HG02610 (cell line): ENCODE measurements around the gene TEKT2.

Source experiments
- ATAC-seq: cut with Tn5 transposase; IDR thresholded peaks from one replicate; pipeline ENCODE4 v1.9.1; 2021; ENCODE audit warnings: mild to moderate bottlenecking, moderate library complexity; ENCODE audit not compliant: unreplicated experiment

TEKT2 gene, protein sequence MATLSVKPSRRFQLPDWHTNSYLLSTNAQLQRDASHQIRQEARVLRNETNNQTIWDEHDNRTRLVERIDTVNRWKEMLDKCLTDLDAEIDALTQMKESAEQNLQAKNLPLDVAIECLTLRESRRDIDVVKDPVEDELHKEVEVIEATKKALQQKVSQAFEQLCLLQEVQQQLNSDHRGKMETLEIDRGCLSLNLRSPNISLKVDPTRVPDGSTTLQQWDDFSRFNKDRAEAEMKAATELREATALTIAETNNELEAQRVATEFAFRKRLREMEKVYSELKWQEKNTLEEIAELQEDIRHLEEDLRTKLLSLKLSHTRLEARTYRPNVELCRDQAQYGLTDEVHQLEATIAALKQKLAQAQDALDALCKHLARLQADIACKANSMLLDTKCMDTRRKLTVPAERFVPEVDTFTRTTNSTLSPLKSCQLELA

DNA sequence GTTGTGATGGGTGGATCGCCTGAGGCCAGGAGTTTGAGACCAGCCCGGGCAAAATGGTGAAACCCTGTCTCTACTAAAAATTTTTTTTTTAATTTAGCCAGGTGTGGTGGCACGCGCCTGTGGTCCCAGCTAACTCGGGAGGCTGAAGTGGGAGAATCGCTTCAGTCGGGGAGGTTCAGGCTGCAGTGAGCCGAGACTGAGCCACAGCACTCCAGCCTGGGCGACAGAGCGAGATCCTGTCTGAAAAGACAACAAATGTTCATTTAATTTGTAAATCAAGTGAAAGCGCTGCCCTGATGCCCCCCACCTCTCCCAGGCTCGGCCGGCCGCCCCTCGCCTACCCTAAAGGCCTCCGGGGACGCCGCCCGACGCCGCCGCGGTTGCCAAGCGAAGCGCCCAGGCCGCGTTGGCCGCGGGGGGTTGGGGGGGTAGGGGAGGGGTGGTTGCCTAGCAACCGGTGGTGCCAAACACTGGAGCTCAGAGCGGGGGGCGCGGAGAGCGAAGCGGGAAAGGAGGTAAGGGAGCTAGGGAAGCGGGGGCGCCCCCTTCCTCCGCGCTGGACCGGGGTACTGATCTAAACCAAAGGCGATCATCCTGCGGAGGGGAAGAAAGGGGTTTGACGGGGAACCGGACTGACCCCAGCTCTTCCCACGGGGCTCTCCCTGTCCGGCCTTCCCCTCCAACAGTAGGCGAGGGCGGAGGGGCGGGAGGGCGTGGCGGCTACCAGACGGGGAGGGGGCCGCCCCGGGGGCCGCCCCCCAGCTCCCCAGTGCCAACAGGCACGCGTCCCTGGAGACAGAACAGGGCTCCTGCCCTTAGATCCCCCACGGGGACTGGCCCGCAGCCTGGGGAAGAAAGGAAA is at the start of gene TEKT2:
TEKT2 (plus strand) TSS at position 460 of the 862 bp plus-strand sequence. CDS start 828 bp downstream, outside the sequence.
- no peak for ATAC-seq

DNA sequence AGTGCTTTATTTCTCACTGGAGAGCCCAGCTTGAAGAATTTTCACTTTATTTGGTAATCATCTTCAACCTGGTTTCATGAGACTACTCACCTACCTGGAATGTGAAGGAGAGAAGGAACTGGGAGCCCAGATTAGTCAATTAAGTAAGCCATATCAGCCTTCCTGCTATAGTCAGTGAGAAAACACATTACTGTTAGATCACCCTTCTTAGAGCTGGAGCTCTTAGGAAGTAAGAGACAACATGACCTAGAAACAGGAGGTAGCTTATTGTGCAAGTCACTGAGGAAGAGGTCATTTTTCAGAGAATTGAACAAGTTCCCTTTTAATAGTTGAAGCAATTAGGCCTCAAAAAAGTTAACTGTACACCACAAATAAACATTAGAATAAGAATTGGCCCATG is 49.2 kb upstream of the TEKT2 start:
- ATAC-seq = no peak

DNA sequence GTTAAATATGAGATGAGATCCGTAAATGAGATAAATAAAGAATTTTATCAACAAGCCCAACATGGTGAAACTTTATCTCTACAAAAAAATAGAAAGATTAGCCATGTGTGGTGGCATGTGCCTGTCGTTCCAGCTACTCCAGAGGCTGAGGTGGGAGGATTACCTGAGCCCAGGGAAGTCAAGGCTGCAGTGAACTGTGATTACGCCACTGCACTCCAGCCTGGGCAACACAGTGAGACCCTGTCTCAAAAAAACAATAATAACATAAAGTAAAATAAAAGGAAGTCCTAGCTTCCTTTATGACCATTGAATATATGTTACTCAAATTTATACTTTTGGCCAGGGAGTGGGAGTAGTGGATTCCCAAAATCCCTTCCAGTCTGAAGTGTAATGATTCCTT is 48.7 kb upstream of the TEKT2 start:
- ATAC-seq = no peak

DNA sequence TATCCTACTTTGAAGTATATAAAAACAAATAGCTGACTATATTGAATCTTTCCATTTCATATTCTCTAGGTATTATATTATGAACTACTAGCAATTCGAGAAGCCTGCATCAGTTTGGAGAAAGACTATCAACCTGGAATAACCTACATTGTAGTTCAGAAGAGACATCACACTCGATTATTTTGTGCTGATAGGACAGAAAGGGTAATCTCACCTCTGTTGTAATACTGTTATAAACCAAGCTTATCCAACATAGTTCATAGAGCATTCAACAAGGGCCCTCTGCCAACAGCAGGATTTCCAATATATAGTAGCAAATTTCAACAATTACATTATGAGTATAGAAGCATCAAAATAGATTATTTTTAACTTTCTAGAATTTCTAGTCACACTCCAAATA is 43.7 kb upstream of the TEKT2 start:
- ATAC-seq = no peak

DNA sequence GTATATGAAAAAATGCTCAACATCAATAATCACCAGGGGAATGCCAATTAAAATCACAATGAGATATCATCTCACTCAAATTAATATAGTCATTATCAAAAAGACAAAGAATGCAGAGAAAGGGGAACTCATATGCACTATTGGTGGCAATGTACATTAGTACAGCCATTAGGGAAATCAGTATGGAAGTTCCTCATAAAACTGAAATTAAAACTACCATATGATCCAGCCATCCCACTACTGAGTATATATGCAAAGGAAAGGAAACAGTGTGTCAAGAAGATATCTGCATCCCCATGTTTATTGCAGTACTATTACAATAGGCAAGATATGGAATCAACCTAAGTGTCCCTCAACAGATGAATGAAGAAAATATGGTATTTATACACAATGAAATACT is 32.1 kb upstream of the TEKT2 start:
- ATAC-seq = no peak

DNA sequence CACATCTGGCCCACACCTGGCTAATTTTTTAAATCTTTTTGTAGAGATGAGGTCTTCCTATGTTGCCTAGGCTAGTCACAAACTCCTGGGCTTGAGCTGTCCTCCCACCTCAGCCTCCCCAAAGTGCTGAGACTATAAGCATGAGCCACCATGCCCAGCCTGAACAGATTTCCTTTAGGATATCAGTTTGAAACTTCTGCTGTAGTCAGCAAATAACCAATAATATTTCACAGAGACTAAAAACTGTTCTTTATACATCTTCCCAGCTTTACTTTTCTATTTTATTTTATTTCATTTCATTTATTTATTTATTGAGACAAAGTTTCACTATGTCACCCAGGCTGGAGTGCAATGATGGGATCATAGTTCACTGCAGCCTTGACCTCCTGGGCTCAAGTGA is 29.9 kb upstream of the TEKT2 start:
- ATAC-seq = no peak

DNA sequence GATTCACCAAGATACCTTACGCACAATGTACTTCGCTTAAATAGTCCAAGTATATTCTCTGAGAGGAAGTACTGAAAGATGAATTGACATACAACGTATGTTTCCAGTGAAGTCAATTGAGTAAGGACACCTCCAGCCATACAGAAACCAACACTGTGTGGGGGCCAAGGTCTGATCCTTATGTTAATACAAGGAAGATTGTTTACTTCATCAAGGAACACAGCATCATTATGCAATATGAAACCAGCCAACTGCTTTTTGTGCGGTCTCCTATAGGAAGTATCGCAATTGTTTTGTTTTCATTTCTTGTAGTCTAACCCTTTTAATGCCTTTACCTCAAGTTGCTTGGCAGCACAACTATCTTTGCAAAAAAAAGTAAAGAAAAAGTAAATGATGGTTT is 28.2 kb upstream of the TEKT2 start:
- no peak for ATAC-seq

DNA sequence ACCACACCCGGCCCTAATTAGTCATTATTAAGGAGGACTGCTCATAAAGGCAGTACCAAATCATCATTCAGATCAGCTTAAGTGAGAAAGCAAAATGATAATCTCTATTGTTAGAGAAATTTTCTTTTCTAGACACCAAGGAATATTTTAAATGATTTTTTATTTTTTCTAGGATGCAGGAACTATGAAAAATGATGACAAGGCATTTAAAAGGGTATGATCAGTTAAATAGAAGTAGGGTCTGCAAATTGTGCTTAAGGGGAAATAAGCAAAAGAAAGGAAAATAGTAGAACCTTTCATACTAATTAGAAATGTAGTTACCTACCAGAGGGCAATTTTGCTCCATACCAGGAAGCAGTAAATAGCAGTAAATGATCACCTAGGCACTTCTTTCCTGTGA is 21.6 kb upstream of the TEKT2 start:
- no peak for ATAC-seq

DNA sequence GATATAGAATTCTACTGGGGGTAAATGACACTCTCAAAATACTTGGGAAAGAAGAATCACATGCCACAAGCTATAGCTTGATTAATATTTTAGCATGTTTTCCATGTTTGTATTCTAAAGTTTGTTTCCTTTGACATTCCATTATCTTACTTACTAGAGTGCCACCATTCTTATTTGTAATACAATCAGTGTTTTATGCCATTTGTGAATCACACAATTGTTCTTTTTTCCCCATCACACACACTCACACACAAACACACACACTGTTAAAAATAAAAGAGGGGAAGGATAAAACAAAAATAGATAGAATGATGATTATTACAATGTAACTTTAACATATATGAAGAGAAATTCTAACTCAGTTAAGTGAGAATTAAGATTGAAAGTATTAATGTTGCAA is 16.0 kb upstream of the TEKT2 start:
- no peak for ATAC-seq

DNA sequence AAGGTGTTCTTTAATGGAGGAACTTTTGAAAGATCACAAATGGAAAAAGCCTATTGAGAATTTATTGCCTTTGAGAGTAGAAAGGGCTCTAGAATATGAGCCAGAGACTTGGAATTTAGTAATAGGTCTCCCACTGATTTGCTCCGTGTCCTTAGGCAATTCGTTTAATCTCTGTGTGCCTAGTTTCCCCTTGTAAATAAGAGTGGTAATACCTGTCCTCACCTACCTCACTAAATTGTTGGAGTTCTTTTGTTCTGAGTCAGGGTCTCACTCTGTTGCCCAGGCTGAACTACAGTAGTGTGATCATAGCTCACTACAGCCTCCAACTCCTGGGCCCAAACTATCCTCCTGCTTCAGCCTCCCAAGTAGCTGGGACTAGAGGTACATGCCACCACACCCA is 15.0 kb upstream of the TEKT2 start:
- no peak for ATAC-seq

DNA sequence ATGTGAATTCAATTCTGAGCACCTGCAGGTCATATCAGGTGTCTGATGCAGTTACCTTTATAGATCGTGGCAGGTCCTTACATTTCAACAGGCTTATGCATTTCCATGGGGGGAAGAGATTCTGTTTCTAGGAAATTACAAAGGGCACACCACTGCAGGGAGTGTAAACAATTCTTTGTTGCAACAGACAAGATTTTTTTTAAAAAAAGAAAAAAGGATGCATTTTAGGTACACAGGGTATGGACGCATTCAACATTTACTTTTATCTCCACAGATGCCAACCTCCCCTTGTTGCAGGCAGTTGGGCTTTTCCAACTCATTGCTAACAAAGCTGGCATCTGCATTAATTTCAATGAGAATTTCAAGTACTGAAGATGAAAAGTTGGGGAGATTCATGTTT is 13.5 kb upstream of the TEKT2 start:
- ATAC-seq = no peak

DNA sequence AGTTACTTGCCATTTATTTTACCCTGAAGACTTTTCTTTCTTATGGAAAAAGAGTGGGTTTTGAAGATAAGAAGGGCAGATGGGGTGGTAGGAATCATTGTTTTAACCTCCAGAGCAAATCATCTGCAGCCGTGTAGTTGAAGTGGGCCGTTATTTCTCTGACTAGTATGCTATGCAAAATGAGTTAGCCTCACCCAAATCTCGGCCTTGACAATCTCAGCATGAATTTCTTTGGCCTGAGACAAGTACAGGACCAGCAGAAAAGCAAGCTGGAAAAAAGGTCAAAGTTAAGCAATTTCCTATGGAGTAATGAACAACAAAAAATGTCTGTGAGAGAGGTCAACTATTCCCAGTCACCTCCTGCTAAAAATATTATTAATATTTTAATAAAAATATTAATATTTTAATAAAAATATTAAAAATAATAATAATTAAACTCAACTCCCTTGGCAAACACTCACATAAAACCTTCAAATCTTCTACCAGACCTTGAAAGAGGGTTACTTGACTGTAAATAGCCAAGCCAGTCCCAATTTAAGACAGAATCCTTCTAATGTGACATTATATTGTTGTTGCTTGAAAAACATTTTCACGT is 6.8 kb upstream of the TEKT2 start:
- ATAC-seq = no peak

DNA sequence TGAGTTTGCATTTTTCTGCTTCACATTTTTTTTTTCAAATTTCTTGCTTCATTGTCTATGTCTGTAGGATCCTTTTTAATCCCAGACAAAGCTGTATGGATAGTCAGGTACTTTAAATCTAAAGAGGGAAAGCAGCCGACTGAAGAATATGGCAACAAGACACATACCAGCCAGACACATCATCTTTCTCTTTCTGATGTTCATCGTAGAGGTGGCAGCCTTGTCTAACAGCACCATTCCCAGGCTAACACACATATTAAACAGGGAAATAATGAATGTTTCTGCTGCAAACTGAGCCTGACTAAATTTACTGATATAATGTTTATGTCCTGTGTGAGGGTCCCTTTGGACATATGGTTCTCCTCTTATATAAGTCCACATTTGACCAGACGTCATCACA is 3.7 kb upstream of the TEKT2 start:
- no peak for ATAC-seq

DNA sequence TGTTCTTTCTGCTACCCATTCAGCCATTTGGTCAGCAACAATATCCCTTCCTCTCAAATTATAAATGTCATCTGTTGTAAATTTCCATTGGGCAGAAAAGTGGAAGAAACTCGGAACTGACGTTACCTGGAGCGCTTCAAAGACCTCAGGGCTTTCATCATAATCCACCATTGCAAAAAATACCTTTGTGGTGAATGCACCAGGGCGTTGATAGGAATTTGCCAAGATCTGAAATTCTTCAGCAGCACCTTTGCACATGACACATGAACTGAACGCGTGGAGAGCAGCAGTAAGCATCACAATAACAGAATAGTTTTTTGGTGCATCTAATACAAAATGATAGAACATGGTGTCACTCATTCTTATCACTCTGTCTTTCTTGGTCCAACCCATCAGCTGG is 3.1 kb upstream of the TEKT2 start:
- ATAC-seq = no peak

DNA sequence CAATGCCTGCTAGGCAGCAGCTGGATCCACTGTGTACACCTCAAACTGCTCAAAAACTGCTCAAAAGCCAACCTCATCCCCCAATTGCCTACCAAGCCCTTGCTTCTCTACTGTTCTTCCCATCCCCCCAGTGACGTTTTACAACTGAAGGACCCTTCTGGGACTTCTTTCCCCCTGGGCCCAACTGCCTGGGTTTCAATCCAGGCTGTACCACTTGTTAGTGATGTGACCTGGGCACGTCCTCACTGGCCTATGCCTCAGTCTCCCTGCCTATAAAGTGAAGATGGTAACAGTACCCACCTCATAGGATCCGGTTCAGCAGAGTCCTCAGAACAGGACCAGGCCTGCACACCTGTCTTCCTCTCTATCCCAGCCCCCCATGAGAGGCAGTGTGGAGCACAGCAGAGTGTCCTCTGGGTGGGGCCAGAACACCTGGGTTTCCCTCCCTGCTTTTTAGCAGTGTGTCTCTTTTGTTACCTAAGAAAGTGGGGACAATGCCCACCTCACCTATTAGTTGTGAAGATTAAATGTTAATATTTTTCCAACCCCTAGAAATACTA is 1.9 kb upstream of the TEKT2 start:
- no peak for ATAC-seq

DNA sequence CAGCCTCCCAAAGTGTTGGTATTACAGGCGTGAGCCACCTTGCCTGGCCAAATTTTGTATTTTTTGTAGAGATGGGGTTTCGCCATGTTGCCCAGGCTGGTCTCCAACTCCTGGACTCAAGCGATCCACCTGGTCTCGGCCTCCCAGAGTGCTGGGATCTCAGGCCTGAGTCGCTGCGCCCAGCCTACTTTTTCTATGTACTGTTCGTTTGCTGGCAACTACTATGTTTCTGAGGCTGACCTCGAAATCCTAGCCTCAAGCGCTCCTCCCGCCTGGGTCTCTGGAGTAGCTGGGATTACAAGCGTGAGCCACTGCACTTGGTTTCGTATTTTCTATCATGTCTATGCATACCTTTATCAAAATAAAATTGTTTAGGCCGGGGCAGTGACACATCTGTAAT is 675 bp upstream of the TEKT2 start:
- ATAC-seq = no peak

DNA sequence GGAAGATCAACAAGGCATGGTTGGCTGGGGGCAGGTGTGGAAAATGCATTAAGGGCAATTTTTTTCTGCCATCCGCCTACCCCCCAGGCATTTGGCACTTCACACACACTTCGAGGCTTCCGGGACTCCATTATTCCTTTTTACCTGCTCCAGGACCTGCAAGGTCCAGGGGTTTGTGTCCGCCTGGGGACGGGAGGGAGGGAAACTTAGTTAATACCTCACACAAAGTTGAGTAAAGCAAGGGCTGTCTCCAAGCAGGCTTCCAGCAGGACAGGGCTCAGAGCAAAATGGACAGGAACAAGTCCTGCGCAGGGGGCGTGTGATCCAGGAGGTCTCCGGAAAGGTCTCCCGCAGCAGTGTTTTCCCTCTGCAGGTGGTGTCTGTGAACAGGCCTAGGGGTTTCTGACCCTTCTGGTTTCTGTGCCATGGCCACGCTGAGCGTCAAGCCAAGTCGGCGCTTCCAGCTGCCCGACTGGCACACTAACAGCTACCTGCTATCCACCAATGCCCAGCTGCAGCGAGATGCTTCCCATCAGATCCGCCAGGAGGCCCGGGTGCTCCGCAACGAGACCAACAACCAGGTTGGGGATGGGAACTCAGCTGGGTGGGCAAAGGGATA is 712 bp downstream of the TEKT2 start:
- no peak for ATAC-seq

DNA sequence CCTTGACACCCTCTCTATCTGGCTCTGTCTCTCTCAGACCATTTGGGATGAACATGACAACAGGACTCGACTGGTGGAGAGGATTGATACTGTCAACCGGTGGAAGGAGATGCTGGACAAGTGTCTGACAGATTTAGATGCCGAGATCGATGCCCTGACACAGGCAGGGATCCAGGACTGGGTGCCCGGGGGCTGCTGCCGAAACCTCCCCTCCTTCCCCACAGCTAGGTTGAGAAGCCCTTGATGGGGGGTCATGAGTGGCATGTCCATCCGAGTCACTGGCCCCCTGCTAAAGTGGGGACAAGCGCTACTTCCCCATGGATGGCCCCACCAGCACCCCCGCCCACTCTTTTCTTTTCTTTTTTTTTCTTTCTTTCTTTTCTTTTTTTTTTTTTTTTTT is 1.2 kb downstream of the TEKT2 start:
- ATAC-seq = no peak

DNA sequence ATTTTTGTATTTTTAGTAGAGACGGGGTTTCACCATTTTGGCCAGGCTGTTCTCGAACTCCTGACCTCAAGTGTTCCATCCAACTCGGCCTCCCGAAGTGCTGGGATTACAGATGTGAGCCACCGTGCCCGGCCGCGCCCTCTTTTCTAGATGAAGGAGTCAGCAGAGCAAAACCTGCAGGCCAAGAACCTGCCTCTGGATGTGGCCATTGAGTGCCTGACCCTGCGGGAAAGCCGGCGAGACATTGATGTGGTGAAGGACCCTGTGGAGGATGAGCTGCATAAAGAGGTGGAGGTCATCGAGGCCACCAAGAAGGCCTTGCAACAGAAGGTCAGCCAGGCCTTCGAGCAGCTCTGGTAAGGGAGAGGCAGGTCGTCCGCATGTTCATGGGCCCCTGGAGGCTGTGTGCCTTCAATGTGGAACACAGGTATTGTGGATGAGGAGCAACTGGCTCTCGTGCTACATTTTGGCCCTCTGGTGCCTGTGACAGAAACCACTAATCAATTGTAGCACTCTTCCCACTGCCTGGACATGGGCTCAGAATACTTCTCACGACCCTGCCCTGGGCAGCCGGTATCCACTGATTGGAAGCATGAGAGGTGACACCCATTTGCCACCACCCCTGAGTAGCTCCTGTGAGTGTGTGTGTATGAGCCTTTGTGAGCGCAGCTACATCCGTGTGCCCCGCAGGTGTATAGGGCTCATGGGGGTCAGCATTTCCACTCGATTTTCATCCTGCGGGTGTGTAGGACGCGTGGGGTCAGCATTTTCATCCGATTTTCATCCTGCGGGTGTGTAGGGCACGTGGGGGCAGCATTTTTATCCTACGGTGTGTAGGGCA is 2.0 kb downstream of the TEKT2 start:
- ATAC-seq = no peak
